ENCODE results near the gene AGBL4.

DNA sequence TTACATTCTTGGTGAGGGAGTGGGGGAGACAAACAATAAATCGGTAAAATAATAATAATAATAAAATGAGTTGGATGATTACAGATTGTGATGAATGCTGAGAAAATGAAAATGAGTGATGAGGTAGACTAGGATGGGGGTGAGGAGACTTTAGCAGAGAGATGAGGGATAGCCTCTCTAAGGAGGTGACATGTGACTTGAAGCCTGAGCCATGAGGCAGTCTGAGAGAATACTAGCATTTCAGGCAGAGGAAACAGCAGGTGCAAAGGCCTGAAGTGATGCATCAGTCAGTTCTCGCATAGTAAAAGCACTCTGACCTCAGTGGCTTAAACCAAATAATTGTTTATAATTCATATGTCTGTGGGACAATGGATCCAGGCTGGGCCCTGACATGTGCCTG lies 181.2 kb downstream of the AGBL4 start:
- TF ChIP-seq CTCF (IDR thresholded peaks at IDR 0.05; ENCODE audit: low read length) = no peak
- no peak for TF ChIP-seq EZH2 (IDR thresholded peaks at IDR 0.05; ENCODE audit: borderline replicate concordance, low read length)

Data from OCI-LY1 (cell line).